ENCODE results near the gene SKIL.

The SKIL gene

DNA sequence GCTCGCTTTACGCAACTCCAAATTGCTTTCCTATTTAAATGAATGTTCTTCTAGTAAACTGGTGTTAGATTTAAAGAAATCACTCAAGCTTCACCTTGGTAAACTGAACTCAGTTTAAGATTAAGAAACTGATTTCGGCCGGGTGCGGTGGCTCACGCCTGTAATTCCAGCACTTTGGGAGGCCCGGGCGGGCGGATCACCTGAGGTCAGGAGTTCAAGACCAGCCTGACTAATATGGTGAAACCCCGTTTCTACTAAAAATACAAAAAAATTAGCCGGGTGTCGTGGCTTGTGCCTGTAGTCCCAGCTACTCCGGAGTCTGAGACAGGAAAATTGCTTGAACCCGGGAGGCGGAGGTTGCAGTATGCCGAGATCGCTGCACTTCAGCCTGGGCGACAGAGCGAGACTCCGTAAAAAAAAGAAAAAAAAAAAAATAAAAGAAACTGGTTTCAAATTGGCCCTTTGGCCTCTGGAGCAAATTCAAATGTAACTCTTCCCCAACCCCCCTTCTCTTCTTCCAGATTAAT lies 1.7 kb downstream of the SKIL start:
- Histone ChIP-seq H3K4me3 (peak overlapping the region; percentile 99), H3K27ac (peak overlapping the region; percentile 95 to 100)
- no peak for TF ChIP-seq CTCF (IDR thresholded peaks at IDR 0.05)

GRCh38 chr3:170360466-170360865 lies 3.0 kb downstream of the SKIL start:
- DNase-seq (ENCODE audit: low spot score): no peak
- peak overlapping the region in 1 of 2 donors; percentile 20 for H3K27ac ChIP-seq
- no peak for TF ChIP-seq CTCF (IDR thresholded peaks at IDR 0.05)
- peak overlapping the region; percentile 52 for H3K4me3 ChIP-seq

More for the DNA sequence above, 1.7 kb downstream of the SKIL start:
- no peak for DNase-seq (ENCODE audit: low spot score)

- H3K27ac ChIP-seq: no peak overlapping the region
- peak overlapping the region; percentile 52 for H3K4me3 ChIP-seq
- DNase-seq (ENCODE audit: low spot score): no peak
- TF ChIP-seq CTCF (IDR thresholded peaks at IDR 0.05): no peak
Measured at GRCh38 chr3:170360916-170361315, 3.4 kb downstream of the SKIL start.

- no peak for DNase-seq (ENCODE audit: low spot score)
- H3K4me3 ChIP-seq: peak overlapping the region; percentile 52
- TF ChIP-seq CTCF (IDR thresholded peaks at IDR 0.05): no peak
- H3K27ac ChIP-seq: no peak overlapping the region
Measured at GRCh38 chr3:170361711-170362110, 4.2 kb downstream of the SKIL start.

DNA sequence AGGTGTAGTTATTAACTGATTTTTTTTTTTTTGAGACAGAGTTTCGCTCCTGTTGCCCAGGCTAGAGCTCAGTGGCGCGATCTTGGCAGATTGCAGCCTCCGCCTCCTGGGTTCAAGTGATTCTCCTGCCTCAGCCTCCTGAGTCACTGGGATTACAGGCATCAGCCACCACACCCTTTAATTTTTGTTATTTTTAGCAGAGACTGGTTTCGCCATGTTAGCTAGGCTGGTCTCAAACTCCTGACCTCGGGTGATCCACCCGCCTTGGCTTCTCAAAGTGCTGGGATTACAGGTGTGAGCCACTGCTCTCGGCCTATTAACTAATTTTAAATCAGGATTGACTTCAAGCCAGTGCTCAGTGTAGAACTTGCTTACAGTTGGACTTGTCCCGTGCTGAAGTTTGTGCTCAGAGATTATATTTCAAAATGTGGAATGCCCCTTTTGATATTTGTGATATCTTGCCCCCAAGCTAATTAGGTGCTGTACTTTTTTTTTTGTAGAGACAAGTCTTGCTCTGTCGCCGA lies 6.0 kb downstream of the SKIL start:
- no peak for TF ChIP-seq CTCF (IDR thresholded peaks at IDR 0.05)
- no peak for DNase-seq (ENCODE audit: low spot score)
- H3K27ac ChIP-seq: no peak overlapping the region
- H3K4me3 ChIP-seq: peak overlapping the region; percentile 39

- H3K27ac ChIP-seq: no peak overlapping the region
- no peak for DNase-seq (ENCODE audit: low spot score)
- no peak overlapping the region for H3K4me3 ChIP-seq
- no peak for TF ChIP-seq CTCF (IDR thresholded peaks at IDR 0.05)
Measured at GRCh38 chr3:170364965-170365364, 7.5 kb downstream of the SKIL start.

GRCh38 chr3:170367797-170368196 lies 10.3 kb downstream of the SKIL start:
- no peak overlapping the region for H3K27ac ChIP-seq
- H3K4me3 ChIP-seq: peak overlapping the region; percentile 15
- no peak for TF ChIP-seq CTCF (IDR thresholded peaks at IDR 0.05)
- no peak for DNase-seq (ENCODE audit: low spot score)
